SKM-1 (cell line): Measurements from ENCODE around the gene SEMA4C.
A peak's percentile ranks its signal among the peaks of the same experiment; 100 is the strongest.

Source experiments
- DNase-seq: peaks from one replicate; lab custom pipeline; 2025; ENCODE audit not compliant: unreplicated experiment; lab: John Stamatoyannopoulos, UW

SEMA4C gene

GRCh38 chr2:96882906-96883305 lies 13.0 kb upstream of the SEMA4C start:
- DNase-seq: no peak

GRCh38 chr2:96882230-96882629 lies 12.3 kb upstream of the SEMA4C start:
- DNase-seq: no peak

GRCh38 chr2:96881349-96882195 lies 11.7 kb upstream of the SEMA4C start:
- DNase-seq: no peak

- no peak for DNase-seq
These were observed 11.0 kb upstream of the SEMA4C start for GRCh38 chr2:96880891-96881273.

- DNase-seq: no peak
These were observed 9.7 kb upstream of the SEMA4C start for GRCh38 chr2:96879545-96880040.

GRCh38 chr2:96878796-96879544 lies 9.1 kb upstream of the SEMA4C start:
- no peak for DNase-seq

GRCh38 chr2:96878171-96878570 lies 8.3 kb upstream of the SEMA4C start:
- no peak for DNase-seq

- DNase-seq: no peak
These were observed 7.8 kb upstream of the SEMA4C start for GRCh38 chr2:96877631-96878092.

GRCh38 chr2:96877042-96877451 lies 7.2 kb upstream of the SEMA4C start:
- DNase-seq: no peak

- peak; percentile 38 for DNase-seq
These were observed 6.6 kb upstream of the SEMA4C start for GRCh38 chr2:96876269-96877041.

GRCh38 chr2:96875498-96876268 lies 5.8 kb upstream of the SEMA4C start:
- DNase-seq: no peak

- no peak for DNase-seq
These were observed 4.4 kb upstream of the SEMA4C start for GRCh38 chr2:96874198-96874831.

GRCh38 chr2:96873651-96874096 lies 3.8 kb upstream of the SEMA4C start:
- no peak for DNase-seq

GRCh38 chr2:96872591-96873349 lies 2.9 kb upstream of the SEMA4C start:
- DNase-seq: no peak

GRCh38 chr2:96870626-96871255 lies 861 bp upstream of the SEMA4C start:
- no peak for DNase-seq

GRCh38 chr2:96869281-96869821 lies 529 bp downstream of the SEMA4C start:
- no peak for DNase-seq

- peak; percentile 86 for DNase-seq
These were observed 1.2 kb downstream of the SEMA4C start for GRCh38 chr2:96868555-96869280.
